G401.6 (cell line): ENCODE results near the gene ANKRD53.
"Not testable (repeated sequence)": the region's sequence is repeated elsewhere in the genome, so short reads cannot be mapped to it uniquely, and the experiment has no call there.

Experiments used
- FAIRE-seq: peaks from 2 replicates; lab custom pipeline; 2012; peaks lifted over from hg19 to GRCh38; lab: Jason Lieb, UNC

The ANKRD53 gene

GRCh38 chr2:70991142-70991541 lies 12.7 kb downstream of the ANKRD53 start:
- no peak for FAIRE-seq

GRCh38 chr2:70991742-70992141 lies 13.3 kb downstream of the ANKRD53 start:
- FAIRE-seq, result no peak

DNA sequence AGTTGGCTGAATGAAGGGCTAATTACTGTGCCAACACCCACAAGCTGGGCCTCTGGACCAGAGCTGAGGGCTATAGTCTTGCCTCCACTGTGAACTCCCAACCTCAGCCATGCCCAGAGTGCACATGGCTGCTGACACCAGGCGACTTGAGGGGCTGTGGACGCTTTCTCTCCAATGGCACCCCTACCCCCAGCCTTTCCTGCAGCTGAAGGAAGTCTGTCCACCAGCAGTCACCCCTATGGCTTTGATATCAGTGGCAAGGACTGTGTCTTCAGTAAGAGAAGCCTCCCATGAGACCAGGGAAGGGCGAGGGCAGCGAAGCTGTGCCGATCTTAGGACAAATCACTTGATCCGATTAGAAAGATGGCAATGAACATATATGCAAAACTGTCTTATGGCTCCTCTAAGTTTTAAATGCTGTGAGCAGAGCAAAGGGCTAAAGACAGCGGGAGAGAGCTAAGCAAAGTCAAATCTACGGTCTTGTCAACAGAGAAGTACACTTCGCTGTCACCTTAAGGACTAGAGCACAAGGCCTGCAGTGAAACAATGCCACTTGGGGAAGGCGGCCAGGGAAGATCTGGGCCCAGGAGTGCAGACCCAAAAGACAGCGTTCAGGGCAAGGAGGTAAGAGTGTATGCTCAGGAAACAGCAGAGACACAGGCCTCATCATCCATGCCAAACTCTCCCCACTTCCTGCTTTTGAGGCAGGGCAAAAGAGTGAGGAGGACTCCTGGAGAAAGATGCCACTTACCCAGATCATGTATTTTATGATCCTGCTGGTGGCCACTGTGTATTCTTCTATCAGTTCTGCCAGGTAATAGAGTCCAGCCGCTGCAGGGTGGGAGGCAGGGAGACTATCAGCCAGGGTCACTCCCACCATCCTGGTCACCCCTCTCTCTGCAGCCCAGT lies 14.8 kb downstream of the ANKRD53 start:
- FAIRE-seq, result no peak

DNA sequence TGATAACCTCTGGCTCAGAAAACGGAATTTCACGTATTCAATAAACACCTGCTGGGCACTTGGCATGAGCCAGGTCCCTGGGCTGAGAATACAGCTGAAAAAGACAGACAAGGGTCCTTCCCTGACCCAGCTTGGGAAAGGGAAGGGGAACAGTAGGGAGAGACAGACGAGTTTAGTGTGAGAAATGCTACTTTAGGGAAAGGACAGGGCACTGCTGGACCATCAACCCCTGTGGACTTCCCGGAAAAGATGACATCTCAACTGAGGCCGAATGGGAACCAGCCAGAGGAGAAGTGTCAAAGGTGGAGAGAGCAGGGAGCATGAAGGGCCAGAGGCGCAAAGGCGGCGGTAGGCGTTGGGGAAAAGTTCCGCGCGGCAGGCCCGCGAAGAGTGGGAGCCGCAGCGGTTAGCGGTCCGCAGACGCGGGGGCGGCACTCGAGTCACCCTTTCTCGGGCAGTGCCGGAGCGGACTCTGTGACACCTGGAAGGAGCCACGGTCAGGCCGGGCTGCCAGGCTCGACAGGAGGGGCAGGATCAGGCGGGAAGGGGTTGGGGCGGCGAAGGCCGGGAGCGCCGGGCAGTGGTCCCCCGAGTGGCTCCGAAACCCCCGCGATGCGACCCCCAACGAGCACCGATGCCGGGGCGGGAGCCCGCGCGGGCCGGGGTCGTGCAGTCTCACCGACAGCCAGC lies 15.7 kb downstream of the ANKRD53 start:
- FAIRE-seq, result no peak

DNA sequence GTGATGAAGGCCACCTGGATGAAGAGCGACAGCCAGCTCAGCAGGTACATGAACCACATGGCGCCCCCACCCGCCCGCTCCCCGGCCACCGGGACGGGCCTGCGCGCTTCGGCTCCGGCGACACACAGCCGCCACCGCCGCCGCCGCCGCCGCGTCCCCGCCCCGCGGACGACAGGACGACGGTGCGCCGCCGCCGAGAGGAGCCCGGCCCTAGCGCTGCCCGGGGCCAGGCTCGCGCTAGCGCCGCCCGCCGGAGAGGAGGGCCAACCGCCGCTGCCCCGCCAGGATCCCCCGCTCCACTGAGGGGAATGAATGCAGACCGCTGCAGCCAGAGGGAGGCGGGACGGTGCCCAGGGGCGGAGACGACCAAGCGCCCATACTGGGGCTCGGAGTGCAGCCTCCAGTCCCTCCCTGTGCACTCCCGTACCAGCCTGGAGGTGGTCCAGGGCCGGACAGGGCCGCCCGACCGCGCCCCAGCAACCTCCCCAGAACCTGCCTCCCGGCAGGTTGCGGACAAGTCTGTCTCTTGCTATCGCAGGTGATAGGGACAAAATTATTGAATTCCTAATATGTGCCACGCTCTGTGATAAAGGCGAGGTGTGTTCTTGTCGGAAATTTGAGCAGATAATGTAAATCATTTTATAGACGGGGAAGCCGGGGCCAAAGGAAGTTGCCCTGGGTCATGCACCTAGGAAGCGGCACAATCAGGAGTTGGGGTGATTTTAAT lies 16.4 kb downstream of the ANKRD53 start, which contains the start of gene TEX261:
TSS of gene TEX261 (minus strand) at position 175 of the 727 bp plus-strand sequence. CDS start at position 59, 116 bp downstream.
- no peak for FAIRE-seq

DNA sequence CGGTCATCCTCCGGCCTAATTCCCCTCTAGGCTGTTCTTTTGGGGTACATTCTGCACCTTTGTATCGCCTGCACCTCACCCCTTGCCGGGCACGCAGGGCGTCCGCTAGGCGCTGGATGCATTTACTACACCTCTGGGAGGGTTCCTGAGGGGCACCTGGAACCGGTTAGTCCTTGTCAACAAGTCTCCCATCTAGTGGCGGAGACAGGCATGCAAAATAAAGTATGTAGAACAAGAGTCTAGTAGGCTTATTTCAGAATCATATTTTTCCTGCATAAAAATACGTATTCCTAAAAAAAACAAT lies 16.9 kb downstream of the ANKRD53 start:
- peak; percentile 79 for FAIRE-seq

- not testable (repeated sequence) for FAIRE-seq
Measured at GRCh38 chr2:70998885-70999284, 20.5 kb downstream of the ANKRD53 start.

- no peak for FAIRE-seq
Measured at GRCh38 chr2:70999362-70999761, 20.9 kb downstream of the ANKRD53 start.

GRCh38 chr2:70999931-71000330 lies 21.5 kb downstream of the ANKRD53 start:
- FAIRE-seq, result not testable (repeated sequence)

GRCh38 chr2:71000780-71001591 lies 22.6 kb downstream of the ANKRD53 start:
- FAIRE-seq, result no peak

DNA sequence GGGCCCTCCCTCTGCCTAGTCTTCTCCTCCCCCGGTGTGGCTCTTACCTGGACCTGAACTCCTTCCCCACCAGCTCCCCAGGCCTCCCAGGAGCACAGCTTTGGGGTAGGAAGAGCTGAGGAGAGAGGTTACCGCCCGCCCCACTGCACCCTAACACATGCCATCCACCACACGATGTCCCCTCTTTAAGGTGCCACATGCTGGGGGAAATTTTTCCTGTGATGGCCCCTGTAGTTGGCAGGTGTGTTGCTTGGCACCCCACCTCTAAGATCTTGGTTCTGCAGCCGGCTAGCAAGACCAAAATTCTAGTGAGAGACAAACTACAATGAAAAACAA lies 23.1 kb downstream of the ANKRD53 start:
- no peak for FAIRE-seq

- no peak for FAIRE-seq
Measured at GRCh38 chr2:71001981-71002570, 23.6 kb downstream of the ANKRD53 start.

GRCh38 chr2:71003396-71003795 lies 25.0 kb downstream of the ANKRD53 start:
- no peak for FAIRE-seq

- no peak for FAIRE-seq
Measured at GRCh38 chr2:71003966-71004755, 25.7 kb downstream of the ANKRD53 start.

- no peak for FAIRE-seq
Measured at GRCh38 chr2:71004857-71005256, 26.4 kb downstream of the ANKRD53 start.

DNA sequence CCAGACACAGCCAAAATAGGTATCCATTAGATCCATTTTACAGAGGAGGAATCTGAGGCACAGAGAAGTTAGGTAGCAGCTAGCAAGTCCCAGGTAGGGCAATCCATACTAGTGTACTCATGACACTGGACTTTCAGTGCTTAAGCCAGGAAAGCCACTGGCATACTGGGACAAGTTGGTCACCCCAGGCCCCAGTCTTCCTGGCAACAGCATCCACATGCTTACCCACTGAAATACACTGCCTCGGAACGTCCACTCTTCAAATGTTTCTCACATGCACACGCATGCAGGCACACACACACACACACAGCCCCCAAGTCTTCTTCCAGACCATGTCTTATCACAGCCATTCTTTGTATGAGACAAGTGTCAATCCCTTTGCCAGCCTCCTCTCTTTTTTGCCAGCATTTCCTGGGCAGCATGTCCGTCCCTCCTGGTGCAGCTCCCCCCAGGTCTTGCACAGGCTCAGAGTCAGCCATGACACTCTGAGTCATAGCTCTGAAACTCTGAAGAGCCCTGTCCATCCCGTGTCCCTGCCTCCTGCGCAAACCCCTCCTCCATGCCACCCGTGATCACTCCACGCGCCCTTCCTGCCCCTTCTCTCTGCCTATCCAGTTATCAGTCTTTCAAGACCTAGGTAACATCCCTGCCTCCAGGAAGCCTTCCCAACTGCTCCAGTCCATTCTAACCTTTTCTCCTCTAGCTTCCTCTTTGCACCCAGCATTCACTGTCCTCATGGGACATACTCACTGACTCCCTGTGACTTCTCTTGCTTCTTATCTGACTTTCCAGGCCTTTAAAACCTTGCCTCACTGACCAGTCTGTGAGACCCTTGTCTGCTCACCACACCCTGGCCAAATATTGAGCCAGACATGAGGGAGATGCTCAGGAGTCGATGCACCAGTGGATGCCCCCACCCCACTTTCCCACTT lies 27.1 kb downstream of the ANKRD53 start:
- FAIRE-seq, result no peak

GRCh38 chr2:71006323-71006722 lies 27.9 kb downstream of the ANKRD53 start:
- no peak for FAIRE-seq

- no peak for FAIRE-seq
Measured at GRCh38 chr2:71006955-71007799, 28.7 kb downstream of the ANKRD53 start.

DNA sequence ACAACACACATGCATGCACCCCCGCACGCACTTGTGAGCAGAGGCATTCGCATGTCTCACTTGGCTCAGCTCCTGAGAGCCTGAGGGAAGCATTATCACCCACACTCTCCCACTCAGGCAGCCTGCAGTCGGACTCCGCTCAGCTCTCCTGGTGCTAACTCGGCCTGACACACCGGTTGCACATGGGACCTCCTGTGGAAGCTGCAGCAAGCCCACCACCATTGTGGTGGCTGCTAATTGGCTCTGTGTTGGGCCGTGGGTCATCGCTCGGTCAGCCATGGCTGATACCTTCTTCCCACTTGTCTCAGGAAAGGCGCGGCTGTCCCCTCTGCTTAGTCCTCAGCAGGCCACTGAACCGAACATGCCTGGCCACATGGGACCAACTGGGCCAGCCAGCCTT lies 29.9 kb downstream of the ANKRD53 start:
- no peak for FAIRE-seq
